Hypothalamus (tissue), 51 donors: ENCODE data around the gene GABRR3.

Experiments used
- DNase-seq, 51 donors: peaks; one replicate each; lab custom pipeline; 2025; lab: John Stamatoyannopoulos, UW

Gene GABRR3

DNA sequence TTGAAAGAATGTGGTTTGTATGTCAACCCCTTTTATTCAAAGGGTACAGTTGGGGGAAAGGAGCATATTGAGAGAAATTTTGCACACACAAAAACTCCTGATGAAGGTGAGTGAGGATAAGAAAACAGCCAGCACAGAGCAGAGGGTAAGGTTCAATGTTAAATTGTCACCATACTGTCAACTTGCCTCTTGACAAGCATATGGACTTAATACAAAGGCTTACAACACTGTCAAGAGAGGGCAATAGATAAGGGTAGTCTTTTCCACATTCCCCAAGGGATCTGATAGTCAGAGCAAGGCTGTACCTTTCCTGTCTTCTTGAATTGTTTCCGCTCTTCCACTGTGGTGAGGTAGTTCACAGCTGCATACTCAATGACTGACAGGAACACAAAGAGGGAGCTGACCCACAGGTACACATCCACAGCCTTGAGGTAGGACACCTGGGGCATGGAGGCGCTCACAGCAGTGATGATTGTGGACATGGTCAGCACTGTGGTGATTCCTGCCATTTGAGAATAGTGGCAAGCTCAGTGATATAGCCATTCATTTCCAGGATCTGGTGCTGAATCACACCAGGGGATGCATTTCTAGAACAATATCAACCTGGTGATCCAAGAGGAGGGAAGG, 42.5 kb downstream of the GABRR3 start:
- no peak for DNase-seq

DNA sequence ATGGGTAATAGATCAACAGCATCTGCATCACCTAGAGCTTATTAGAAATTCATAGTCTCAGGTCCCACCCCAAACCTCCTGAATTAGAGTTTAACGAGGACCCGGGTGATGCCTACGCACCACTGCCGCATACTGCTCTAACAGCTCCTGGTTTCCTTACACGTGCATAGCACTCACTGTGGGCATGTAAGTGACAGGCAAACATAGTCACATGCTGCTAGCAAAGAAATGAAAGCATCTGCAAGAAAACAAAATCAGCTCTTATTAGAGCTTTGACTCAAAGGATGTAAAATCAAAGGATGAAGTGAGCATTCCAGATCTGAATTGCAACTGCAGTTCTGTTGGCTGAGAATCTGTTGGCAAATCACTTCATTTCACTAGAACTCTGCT, 43.8 kb downstream of the GABRR3 start:
- DNase-seq: peak in 1 of 51 donors; percentile 2

DNA sequence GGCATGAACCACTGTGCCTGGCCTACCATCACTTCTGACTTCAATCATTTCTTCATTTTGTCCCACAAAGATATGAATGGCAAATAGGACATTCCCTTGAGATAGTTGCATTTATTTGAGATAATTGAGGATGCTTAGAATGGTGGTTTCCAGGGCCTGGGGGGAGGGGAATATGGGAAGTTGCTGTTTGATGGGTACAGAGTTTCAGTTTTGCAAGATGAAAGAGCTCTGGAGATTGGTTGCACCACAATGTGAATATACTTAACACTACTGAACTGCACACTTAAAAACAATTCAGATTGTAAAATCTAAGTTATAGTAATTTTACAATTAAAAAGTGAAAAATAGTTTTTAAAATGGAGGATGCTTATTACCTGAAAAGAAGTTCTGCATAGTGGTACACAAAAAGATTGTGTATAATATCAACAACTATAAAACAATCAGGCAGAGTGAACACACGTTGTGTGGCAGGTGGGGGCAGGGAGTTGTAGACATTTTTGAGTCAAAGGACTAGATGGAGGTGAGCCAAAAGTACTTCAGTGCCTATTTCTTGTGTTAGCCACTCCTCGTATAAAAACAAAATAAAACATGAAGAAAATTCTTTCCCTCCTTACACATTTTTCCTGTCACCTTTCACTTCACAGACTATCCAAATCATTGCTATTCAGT, 44.4 kb downstream of the GABRR3 start:
- no peak for DNase-seq

DNA sequence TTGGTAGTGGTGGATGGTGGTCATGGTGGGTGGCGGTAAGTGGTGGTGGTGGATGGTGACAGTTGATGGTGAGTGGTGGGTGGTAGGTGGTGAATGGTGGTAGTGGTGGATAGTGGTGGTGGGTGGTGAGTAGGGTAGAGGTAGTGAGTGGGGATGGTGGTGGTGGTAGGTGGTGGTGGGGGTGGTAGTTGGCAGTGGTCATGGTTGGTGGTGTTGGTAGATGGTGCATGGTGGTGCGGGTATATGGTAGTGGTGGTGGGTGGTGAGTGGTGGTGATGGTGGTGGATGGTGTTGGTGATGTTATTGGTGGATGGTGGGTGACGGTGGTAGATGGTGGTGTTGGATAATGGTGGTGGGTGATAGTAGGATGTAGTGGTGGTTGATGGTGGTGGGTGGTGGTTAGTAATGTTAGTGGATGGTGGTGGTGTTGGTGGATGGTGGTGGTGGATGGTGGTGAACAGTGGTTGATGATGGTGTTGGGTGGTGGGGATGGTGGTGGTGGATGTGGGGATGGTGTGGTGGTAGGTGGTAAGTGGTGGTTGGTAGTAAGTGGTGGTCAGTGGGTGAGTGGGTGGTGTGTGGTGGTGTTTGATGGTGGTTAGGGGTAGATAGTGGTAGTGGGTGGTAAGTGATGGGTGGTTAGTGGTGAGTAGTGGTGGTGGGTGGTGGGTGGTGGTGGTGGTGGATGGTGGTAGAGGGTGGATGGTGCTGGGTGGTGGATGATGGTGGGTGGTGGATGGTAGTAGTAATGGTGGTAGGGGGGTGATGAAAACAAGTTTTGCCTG, 46.1 kb downstream of the GABRR3 start:
- no peak for DNase-seq

DNA sequence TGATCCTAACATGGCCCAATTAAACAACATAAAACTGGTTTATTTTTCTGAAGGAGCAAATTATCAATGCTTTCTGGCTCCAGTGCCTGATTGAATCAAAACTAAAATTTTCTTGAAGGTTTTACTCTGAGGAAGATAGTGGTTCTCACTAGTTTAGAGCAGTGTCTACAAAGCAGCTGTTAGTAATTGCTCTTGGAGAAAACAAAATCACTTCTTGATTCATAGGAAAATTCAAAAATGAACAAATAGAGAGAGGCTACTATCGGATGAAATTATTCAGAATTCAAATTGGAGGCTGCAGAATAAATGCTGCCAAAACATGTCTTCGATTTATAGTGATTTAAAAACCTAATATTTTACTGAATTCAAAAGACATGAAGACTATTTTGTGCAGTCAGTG, 47.8 kb downstream of the GABRR3 start:
- no peak for DNase-seq

DNA sequence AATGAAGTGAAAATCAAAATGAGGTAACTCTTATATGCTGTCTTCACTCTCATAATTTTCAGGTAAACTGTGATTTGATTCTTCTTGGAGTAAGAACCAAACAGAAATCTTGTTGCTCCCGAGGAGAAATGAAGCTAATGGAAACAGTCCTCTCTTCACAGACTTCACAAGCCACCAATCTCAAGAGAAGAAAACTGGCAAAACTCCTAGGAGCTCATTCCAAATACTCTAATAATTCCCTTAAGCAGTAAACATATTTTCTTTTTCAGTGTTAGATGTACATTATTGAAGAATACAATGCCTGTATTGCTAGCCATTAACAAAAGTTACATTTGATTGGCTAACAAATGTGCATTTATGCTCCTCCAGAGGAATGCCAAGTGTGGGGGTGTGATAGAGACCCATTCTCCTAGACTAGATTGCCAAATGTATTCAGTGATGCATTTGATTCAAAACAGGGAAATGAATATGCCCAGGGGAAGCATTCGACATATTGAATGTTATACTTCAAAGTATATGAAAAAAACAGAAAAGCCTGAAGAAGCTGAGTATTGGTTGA, 51.1 kb downstream of the GABRR3 start:
- peak in 1 of 51 donors; percentile 18 for DNase-seq

DNA sequence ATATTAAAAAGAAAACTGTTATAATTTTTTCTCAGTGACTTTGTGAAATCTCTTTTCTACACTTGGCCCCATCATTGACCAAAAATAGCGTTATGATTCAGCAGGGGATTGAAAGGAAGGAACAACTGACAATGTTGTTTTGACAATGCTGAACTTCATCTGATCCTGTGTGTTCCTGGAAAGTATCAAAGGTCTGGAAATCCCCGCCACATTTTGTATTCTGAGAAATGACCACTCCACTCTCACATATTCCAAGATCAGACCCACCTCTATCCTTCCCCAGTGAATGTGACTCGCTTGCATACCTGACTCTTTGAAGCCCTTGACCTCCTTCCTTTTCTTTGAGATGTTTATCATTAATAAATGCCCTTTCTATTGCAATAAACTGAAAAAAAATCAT, 53.2 kb downstream of the GABRR3 start:
- no peak for DNase-seq

DNA sequence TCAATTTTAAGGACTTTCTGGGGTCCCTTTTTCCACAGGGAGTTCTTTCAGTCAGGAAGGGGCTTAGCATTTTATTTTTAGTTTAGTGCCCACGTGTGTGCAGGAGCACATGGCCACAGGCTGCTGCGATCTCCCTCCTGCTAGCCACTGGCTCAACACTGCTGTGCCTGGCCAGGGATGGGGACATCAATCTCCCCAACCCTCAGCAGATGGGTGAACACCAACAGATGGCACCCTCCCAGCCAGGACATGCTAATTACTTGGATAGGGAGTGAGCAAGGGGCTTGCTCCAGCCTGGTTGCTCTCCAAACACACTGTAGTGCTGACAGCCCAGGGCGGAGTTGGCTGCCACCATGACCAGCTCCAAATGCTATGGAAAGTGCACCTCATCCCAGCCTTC, 55.5 kb downstream of the GABRR3 start:
- DNase-seq: no peak

DNA sequence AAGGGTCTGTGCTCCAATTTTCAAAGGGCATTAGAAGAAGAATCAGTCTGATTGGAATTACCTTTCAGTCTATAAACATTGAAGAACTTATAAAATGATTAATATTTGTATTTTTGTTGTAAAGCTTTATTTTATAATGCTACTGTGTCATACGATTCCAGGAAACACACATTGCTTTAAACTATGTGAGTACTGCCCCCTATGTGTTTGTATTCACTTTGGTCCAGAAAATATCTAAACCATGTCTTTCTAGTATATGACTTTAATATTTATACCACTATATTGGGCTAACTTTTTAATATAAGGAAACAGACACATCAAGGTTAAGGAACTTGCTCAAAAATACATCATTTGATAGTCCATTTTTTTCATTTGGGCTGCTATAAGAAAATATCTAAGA, 59.6 kb downstream of the GABRR3 start:
- DNase-seq: no peak

DNA sequence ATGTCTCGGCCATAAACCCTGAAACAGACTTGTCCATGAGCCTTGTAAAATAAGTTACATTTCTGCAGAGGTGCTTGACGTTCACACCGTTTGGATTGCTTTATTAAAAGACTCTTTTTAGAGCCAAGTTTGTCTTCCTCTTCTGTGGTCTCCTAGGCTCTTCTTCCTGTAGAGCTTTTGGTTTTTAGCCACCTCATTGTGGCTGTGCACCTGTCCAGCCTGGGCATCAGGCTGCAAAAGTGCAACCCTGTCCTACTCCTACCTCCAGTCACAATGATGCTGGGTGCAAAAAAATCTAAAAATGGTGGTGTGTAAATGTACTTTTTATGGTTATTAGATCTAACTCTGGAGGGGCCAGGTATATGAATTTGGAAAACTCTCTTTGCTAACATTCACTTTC, 60.1 kb downstream of the GABRR3 start:
- no peak for DNase-seq

DNA sequence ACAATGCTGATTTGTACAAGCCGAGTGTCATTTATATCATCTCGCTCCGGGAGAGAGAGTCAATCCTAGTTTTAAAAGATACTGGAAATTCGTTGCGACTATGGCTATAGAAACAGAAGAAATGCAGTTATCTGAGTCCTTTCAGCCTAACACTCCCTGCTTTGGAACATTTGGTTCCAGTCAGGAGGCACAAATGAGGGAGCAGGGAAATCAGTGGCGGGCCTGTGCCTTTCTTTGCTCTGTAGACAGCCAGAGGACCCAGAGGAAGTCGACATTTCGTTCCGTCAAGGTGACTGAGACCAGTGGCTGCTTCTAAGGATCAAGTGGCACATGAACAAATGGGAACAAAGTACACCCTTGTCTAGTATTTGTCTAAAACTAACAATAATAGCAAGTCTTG, 62.1 kb downstream of the GABRR3 start:
- DNase-seq: no peak

DNA sequence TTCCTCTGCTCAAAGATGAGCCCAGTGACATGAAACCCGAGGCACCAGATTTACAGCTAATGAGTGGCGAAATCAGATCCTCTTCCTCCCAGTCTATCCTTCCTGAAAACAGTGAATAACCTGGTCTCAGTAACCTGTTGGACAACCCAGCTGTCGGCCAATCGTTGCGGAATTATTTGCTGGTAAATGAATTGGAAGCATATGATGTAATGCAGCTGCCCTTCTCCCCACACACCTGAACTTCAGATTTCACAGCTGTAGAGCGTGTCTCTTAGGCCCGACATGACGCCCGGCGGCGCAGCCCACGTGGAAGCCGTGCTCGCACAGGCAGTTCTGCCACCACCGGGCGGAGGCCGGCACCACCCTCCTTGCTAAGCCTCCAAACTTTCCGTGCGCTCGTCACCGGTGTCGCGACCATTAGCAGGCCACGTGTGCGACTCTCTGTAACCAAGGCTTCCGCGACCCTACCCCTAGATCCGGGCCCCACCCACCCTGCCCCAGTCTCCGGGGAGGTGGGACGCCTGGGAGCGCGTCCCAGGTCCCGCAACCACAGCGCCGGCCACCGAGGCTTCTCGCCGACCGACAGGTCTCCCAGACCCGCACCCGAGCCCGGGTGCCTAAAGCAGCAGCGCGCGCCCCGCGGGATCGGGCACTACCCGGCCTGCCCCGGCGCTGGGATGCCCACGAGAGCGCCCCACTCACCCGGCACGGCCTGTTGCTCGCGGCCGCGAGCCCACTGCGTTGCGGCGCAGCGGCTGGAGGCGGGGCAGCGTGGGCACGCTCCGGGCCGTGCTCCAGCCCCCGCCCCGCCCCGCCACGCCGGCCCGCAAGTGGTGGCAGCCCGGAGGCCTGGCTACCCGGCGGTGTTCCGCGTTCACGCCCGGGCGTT, 63.2 kb downstream of the GABRR3 start, which contains the start of gene RIOX2:
TSS of gene RIOX2 (minus strand) at position 753 of the 889 bp plus-strand sequence. CDS start 4,838 bp downstream, outside the sequence.
- peak in 49 of 51 donors; percentile 19 to 85 (median 66) for DNase-seq

DNA sequence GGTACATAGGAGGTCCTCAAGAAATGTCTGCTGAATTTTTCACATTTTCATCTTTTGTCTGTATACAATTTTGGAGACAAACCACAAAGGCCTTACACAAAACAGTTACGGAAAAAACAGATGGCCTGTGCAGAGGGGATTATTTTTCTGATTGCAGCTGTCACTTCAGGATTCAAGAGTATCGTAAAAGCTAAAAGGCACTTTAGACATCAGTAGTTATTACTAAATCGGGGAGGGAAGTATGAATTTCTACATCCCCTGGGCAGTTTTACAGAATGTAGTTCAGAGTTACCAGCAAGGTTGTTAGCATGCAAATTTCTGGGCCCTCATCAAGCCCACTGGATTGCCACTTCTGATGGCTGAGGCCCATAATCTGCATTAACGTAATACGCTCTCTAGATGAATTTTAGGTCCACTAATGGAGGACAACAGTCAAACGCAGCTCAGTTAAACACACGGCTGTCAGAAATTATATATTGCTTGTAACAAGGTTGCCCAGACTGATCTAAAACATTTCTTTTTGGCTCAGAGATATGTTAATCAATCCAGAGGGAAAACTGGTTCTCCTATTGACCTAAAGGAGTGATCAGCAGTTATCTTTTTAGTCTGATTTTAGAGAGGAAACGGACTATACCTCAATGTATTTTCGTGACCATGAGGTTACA, 64.0 kb downstream of the GABRR3 start:
- DNase-seq: peak in 1 of 51 donors; percentile 21

DNA sequence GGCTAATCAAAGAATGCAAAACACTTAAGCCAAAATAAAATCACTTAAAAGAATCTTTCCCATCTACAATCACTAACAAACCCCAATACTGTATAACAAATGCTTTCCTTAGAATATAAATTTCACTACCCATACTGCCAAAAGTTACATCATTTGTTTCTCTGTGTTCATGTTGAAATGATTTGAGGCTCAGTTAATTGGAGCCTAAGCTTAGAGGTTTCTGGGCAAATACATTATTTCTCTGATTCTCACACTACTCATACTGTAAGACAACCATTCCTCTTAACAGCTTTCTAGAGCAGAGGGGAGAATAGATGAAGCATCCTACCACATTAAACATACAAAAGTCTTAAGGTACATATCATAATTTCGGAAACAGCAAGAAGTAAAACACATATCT, 65.0 kb downstream of the GABRR3 start:
- no peak for DNase-seq

DNA sequence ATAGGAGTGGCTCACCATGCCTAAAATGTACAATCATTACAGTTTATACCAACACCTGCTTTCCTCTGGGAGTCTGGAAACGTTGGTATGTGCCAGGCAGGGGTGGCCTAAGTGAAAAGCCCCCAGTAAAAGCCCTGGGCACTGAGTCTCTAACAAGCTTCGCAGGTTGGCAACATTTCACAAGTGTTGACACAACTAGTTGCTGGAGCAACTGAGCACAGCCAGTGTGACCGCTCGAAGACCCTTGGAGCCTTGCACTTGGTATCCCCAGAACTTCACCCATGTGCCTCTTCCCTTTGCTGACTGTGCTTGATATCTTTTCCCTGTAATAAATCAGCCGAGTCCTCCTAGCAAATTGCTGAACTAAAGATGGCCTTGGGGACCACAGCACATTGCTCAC, 65.6 kb downstream of the GABRR3 start:
- DNase-seq: peak in 1 of 51 donors; percentile 31

DNA sequence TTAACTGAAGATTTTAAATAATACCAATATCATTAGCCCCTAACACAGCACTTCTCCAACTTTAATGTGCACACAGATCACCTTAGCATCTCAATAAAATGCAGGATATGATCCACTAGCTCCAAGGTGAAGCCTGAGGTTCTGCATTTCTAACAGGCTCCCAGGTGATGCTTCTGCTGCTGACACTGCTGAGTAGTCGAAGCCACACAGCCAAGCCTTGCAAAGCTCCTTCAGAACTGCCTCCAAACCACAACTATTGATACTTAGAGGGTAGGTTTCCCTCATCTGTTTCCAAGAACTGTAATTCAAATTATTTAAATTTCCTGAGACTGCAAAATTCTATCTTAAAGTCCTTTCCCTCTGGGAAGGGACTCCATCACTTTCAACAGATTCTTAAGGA, 66.7 kb downstream of the GABRR3 start:
- DNase-seq: no peak

DNA sequence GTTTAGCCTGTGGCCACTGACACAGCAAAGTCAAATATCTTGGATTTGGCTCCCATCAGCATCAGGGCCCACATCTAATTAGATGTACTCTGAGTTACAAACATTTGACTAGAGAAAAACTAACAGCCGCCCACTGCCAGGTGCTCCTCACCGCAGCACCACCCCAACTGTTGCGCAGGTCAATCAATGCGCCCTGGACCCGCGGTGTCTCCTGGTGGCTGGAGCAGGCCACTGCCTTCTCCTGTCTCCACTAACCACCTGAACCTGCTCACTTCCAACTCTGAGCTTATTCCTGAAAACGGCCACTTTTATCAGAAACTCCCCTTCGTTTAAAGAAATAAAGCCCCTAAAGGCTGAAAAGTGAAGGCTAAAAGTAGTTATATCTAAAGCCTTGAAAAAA, 67.1 kb downstream of the GABRR3 start:
- DNase-seq: no peak

DNA sequence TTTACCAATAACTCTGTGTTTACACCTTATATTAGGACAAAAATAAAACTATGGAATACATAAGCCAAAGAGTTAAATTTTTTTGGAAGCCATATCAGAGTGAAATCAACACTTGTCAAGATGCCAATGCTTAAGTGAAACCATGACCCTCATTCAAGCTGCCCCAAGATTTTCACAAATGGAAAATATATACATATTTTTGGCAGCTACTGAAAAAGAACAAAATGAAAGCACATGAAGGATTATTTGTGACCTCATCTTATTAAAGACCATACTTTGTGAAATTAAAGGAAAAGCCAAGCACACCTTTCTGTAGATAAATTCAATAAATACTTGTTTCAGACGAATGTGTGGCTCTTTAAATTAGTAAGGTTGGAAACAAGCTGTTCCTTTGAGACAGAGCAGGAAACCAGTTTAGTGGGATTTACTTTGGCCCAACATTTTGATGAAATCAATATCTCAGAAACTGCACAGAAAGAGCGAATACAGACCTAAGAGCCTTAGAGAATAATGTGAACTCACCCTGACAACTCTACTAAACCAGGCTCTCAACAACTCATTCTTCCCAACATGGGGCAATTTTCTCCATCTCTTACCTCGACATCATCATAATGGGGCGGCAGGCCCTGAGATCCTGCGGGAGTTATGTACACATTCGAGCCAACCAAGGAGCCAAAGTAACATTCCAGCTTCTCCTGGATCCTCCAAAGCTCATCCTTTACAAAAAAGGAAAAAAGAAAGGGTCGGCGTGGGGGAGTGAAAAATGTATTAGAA, 73.9 kb downstream of the GABRR3 start:
- DNase-seq: no peak

DNA sequence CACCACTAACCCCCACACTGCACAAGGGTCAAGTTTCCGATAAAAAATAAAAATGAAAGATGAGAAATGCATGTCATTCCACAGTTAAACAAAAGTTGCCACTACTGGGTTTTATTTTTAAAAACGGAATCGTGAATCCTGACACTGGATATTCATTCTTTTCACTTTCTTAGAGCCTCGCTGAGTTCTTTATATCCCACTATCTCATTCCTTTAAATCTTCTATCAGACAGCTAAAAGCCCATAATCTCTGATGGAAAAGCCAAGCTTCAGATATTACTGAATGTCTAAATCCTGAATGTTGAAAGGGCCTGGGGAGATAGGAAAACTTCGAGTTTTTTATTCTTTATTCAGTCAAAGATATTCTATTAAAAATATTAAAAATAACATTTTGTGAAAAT, 74.6 kb downstream of the GABRR3 start:
- no peak for DNase-seq
